Measurements from ENCODE around the gene AGAP5.
"Not testable (repeated sequence)": the region's sequence is repeated elsewhere in the genome, so short reads cannot be mapped to it uniquely, and the experiment has no call there.

GRCh38 chr10:73665581-73665980 lies 32.3 kb downstream of the AGAP5 start:
- TF ChIP-seq GATA2 (CRISPR knock-in tag; IDR thresholded peaks at IDR 0.05); PBX3 (IDR thresholded peaks at IDR 0.05); MXI1 (IDR thresholded peaks at IDR 0.05; ENCODE audit: low read depth, low read length); CTCF (IDR thresholded peaks at IDR 0.05); MEF2A (IDR thresholded peaks at IDR 0.05; ENCODE audit: borderline replicate concordance, low read depth); MAX (IDR thresholded peaks at IDR 0.05; ENCODE audit: low read depth); USF2 (IDR thresholded peaks at IDR 0.05; ENCODE audit: borderline replicate concordance, low read depth, low read length); GABPA (IDR thresholded peaks at IDR 0.05; ENCODE audit: low read depth); FOSL2 (IDR thresholded peaks at IDR 0.05; ENCODE audit: borderline replicate concordance, low read depth); RCOR1 (IDR thresholded peaks at IDR 0.05; ENCODE audit: low read length): not testable (repeated sequence)
